ENCODE data around the gene MRPS27. TPM values are rescaled to one million over a fixed set of nuclear protein-coding genes. Genes with fewer than 3 reads are reported as not detected.
A peak's percentile ranks its signal among the peaks of the same experiment; 100 is the strongest.
"Not testable (repeated sequence)": the region's sequence is repeated elsewhere in the genome, so short reads cannot be mapped to it uniquely, and the experiment has no call there.

The MRPS27 gene
- total RNA-seq, 1 donor from 2014 or later, result 37.0 TPM

DNA sequence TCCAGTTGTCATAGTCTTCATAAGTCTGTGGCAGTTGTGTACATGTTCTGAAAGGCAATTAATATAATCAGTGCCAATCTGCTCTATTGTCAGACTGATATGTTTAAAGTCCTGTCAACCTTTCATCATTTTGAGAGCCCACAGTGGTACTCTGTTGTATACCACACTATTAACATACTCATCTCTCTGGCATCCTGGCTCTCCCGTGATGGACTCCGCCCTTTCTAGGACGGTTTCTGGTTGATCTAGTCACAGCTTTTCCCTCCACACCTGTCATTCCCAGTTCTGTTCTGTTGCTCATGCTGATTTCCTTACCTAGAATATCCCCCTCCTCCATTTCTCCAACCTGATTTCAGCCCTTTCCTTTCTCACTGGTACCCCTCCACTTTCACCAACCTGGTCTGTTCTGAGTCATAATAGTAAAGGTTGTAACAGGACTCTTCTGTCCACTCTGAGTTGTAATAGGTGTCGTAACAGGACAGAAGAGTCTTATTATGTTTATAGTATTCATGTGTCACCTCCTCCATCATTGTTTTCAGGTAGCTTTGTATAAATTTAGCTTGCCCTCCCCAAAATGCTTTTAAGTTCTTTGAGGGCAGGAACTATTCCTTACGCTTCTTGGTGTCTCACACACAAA lies 4.3 kb upstream of the MRPS27 start:
- FAIRE-seq, result no peak

DNA sequence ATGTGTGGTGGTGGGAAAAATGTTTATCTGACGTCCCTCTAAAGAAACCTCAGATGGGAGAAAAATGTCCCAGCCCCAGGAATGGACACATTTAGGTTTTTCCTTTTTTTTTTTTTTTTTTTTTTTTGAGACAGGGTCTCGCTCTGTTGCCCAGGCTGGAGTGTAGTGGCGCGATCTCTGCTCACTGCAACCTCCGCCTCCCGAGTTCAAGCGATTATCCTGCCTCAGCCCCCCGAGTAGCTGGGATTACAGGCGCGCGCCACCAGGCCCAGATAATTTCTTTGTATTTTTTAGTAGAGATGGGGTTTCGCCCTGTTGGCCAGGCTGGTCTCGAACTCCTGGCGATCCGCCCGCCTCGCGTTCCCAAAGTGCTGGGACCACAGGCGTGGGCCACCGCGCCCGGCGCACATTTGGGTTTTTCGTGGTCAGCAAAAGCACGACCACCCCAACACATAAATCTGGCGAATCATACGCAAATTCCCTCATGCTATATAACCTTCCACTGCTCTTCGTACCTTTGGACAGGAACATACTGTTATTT lies 535 bp downstream of the MRPS27 start:
- not testable (repeated sequence) for H3K4me1 Mint-ChIP-seq (ENCODE audit: low read depth, unreplicated experiment); H3K27me3 ChIP-seq (ENCODE audit: insufficient read depth, low read length); FAIRE-seq; H4K20me1 ChIP-seq (ENCODE audit: insufficient read depth, low read length); DNase-seq (ENCODE audit: low read depth); H3K9me3 ChIP-seq (ENCODE audit: insufficient read depth, low read depth, low read length); H3K36me3 Mint-ChIP-seq (ENCODE audit: low read depth, unreplicated experiment); H3K9me3 Mint-ChIP-seq (ENCODE audit: unreplicated experiment); H3K36me3 ChIP-seq (ENCODE audit: insufficient read depth, low read length); H3K27me3 Mint-ChIP-seq (ENCODE audit: low read depth, unreplicated experiment)
- Histone ChIP-seq H3K79me2 (ENCODE audit: insufficient read depth, low read length) (peaks cover 45% of the 10 kb centered on the region), H3K9ac (ENCODE audit: low read length) (peak overlapping the region; percentile 95), H2AFZ (ENCODE audit: low read depth, low read length) (peak overlapping the region; percentile 99), H3K4me1 (ENCODE audit: insufficient read depth, low read length) (peaks cover 13% of the 10 kb centered on the region), H3K27ac (ENCODE audit: low read depth, low read length) (peak overlapping the region; percentile 70), H3K4me3 (ENCODE audit: insufficient read depth, low read depth, low read length) (peak overlapping the region; percentile 96), H3K4me2 (ENCODE audit: low read length) (peak overlapping the region; percentile 100)
- Mint-ChIP-seq H3K27ac (ENCODE audit: unreplicated experiment) (peak overlapping the region; percentile 89), H3K4me3 (ENCODE audit: unreplicated experiment) (peak overlapping the region; percentile 99)

More for the DNA sequence above, 4.3 kb upstream of the MRPS27 start:
- Mint-ChIP-seq H3K27ac (ENCODE audit: unreplicated experiment) (no peak overlapping the region), H3K4me1 (ENCODE audit: low read depth, unreplicated experiment) (peaks cover 9% of the 10 kb centered on the region), H3K4me3 (ENCODE audit: unreplicated experiment) (no peak overlapping the region), H3K36me3 (ENCODE audit: low read depth, unreplicated experiment) (peaks cover 10% of the 10 kb centered on the region), H3K27me3 (ENCODE audit: low read depth, unreplicated experiment) (no peaks in the 10 kb centered on the region), H3K9me3 (ENCODE audit: unreplicated experiment) (no peaks in the 10 kb centered on the region)
- no peak overlapping the region for H3K27ac ChIP-seq (ENCODE audit: low read depth, low read length)
- H4K20me1 ChIP-seq (ENCODE audit: insufficient read depth, low read length), result no peaks in the 10 kb centered on the region
- H3K79me2 ChIP-seq (ENCODE audit: insufficient read depth, low read length), result peaks cover 13% of the 10 kb centered on the region
- no peak for DNase-seq (ENCODE audit: low read depth)
- H3K4me1 ChIP-seq (ENCODE audit: insufficient read depth, low read length), result peaks cover 25% of the 10 kb centered on the region
- no peak for TF ChIP-seq EZH2 (IDR thresholded peaks at IDR 0.05; ENCODE audit: insufficient read depth, low read length)
- TF ChIP-seq, protein P1, sequence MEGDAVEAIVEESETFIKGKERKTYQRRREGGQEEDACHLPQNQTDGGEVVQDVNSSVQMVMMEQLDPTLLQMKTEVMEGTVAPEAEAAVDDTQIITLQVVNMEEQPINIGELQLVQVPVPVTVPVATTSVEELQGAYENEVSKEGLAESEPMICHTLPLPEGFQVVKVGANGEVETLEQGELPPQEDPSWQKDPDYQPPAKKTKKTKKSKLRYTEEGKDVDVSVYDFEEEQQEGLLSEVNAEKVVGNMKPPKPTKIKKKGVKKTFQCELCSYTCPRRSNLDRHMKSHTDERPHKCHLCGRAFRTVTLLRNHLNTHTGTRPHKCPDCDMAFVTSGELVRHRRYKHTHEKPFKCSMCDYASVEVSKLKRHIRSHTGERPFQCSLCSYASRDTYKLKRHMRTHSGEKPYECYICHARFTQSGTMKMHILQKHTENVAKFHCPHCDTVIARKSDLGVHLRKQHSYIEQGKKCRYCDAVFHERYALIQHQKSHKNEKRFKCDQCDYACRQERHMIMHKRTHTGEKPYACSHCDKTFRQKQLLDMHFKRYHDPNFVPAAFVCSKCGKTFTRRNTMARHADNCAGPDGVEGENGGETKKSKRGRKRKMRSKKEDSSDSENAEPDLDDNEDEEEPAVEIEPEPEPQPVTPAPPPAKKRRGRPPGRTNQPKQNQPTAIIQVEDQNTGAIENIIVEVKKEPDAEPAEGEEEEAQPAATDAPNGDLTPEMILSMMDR (IDR thresholded peaks at IDR 0.05; ENCODE audit: insufficient read depth, low read depth, low read length), result no peak
- H3K27me3 ChIP-seq (ENCODE audit: insufficient read depth, low read length), result no peaks in the 10 kb centered on the region
- no peaks in the 10 kb centered on the region for H3K9me3 ChIP-seq (ENCODE audit: insufficient read depth, low read depth, low read length)
- no peak overlapping the region for H3K9ac ChIP-seq (ENCODE audit: low read length)
- no peak overlapping the region for H3K4me3 ChIP-seq (ENCODE audit: insufficient read depth, low read depth, low read length)
- no peak overlapping the region for H2AFZ ChIP-seq (ENCODE audit: low read depth, low read length)
- no peak overlapping the region for H3K4me2 ChIP-seq (ENCODE audit: low read length)
- peaks cover 5% of the 10 kb centered on the region for H3K36me3 ChIP-seq (ENCODE audit: insufficient read depth, low read length)

DNA sequence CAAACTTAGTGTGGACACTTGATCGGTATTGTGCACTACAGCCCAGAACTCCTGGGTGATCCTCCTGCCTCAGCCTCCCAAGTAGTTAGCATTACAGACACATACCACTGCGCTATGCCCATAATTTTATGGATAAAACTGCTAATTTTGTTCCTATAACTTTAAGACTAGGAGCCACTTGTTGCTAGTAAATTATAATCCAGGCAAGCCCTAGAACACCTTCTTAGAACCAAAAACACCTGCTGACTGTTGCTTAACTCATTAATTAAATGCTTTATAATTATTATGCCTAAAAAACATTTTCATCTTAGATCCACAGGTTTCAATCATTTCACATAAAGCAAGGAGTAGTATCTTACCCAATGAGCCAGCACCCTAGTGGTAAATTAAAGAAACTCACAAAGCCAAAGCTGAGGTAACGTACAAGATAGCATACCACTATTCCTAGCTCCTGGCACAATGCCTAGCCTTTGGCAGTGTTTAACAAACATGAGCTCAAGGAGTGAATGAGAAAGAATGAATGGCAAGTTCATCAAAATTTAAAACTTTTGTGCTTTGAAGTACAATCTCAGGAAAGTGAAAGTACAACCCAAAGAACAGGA lies 5.4 kb downstream of the MRPS27 start:
- FAIRE-seq (no peak), DNase-seq (ENCODE audit: low read depth) (peak; percentile 78)
- TF ChIP-seq, protein P1 (IDR thresholded peaks at IDR 0.05; ENCODE audit: insufficient read depth, low read depth, low read length), result peak; percentile 50
- no peak for TF ChIP-seq EZH2 (IDR thresholded peaks at IDR 0.05; ENCODE audit: insufficient read depth, low read length)
- no peaks in the 10 kb centered on the region for H3K4me1 ChIP-seq (ENCODE audit: insufficient read depth, low read length)
- Mint-ChIP-seq H3K4me3 (ENCODE audit: unreplicated experiment) (no peak overlapping the region), H3K4me1 (ENCODE audit: low read depth, unreplicated experiment) (no peaks in the 10 kb centered on the region), H3K27ac (ENCODE audit: unreplicated experiment) (no peak overlapping the region), H3K9me3 (ENCODE audit: unreplicated experiment) (no peaks in the 10 kb centered on the region), H3K27me3 (ENCODE audit: low read depth, unreplicated experiment) (no peaks in the 10 kb centered on the region), H3K36me3 (ENCODE audit: low read depth, unreplicated experiment) (no peaks in the 10 kb centered on the region)
- H3K36me3 ChIP-seq (ENCODE audit: insufficient read depth, low read length), result peaks cover 6% of the 10 kb centered on the region
- H3K27me3 ChIP-seq (ENCODE audit: insufficient read depth, low read length), result no peaks in the 10 kb centered on the region
- H2AFZ ChIP-seq (ENCODE audit: low read depth, low read length), result no peak overlapping the region
- no peak overlapping the region for H3K9ac ChIP-seq (ENCODE audit: low read length)
- H3K79me2 ChIP-seq (ENCODE audit: insufficient read depth, low read length), result peaks cover 54% of the 10 kb centered on the region
- no peak overlapping the region for H3K27ac ChIP-seq (ENCODE audit: low read depth, low read length)
- H3K9me3 ChIP-seq (ENCODE audit: insufficient read depth, low read depth, low read length), result no peaks in the 10 kb centered on the region
- peaks cover 5% of the 10 kb centered on the region for H4K20me1 ChIP-seq (ENCODE audit: insufficient read depth, low read length)
- H3K4me2 ChIP-seq (ENCODE audit: low read length), result no peak overlapping the region
- no peak overlapping the region for H3K4me3 ChIP-seq (ENCODE audit: insufficient read depth, low read depth, low read length)
